Bronchial epithelial cell (primary cell): ENCODE measurements around the gene CFAP299. TPM values are rescaled to one million over a fixed set of nuclear protein-coding genes. Genes with fewer than 3 reads are reported as not detected.

Experiments used
- DNase-seq: peaks from one replicate; pipeline ENCODE4 v3.0.0-alpha.2; 2010; ENCODE audit warnings: low read depth
- FAIRE-seq: peaks from 2 replicates; lab custom pipeline; 2011; peaks lifted over from hg19 to GRCh38; lab: Jason Lieb, UNC
- H3K27me3 ChIP-seq: 2 replicates; pipeline ENCODE4 v1.5.1; 2011; ENCODE audit warnings: low read length; ENCODE audit not compliant: control insufficient read depth, insufficient read depth
- H3K36me3 ChIP-seq: 2 replicates; pipeline ENCODE4 v1.5.1; 2011; ENCODE audit warnings: low read length; ENCODE audit not compliant: control insufficient read depth, insufficient read depth
- H3K4me3 ChIP-seq: 2 replicates; pipeline ENCODE4 v1.5.1; 2011; ENCODE audit warnings: mild to moderate bottlenecking, low read depth, low read length, control low read depth
- CTCF ChIP-seq: IDR thresholded peaks from 2 replicates; pipeline ENCODE4 v1.5.1; 2011; ENCODE audit warnings: mild to moderate bottlenecking, moderate library complexity, low read length, control low read depth, inconsistent platforms; ENCODE audit not compliant: insufficient read depth, severe bottlenecking
- total RNA-seq: library from RNA; depleted of rRNA; stranded (reverse); fragments of >200 nt; gene quantifications from 2 replicates; pipeline ENCODE4 v1.2.1, GENCODE V29; 2014

Gene CFAP299
- total RNA-seq, 1 donor from 2014 or later: 0.26 TPM

- FAIRE-seq (no peak), DNase-seq (no peak)
- Histone ChIP-seq H3K4me3 (no peak overlapping the region), H3K27me3 (no peaks in the 10 kb centered on the region), H3K36me3 (no peaks in the 10 kb centered on the region)
- TF ChIP-seq CTCF: no peak
Measured at GRCh38 chr4:80874979-80875378, 539.4 kb downstream of the CFAP299 start.

GRCh38 chr4:80875642-80876041, 540.1 kb downstream of the CFAP299 start:
- no peak for TF ChIP-seq CTCF
- Histone ChIP-seq H3K36me3 (no peaks in the 10 kb centered on the region), H3K4me3 (no peak overlapping the region), H3K27me3 (no peaks in the 10 kb centered on the region)
- FAIRE-seq (no peak), DNase-seq (no peak)

- Histone ChIP-seq H3K4me3 (no peak overlapping the region), H3K27me3 (no peaks in the 10 kb centered on the region), H3K36me3 (no peaks in the 10 kb centered on the region)
- no peak for TF ChIP-seq CTCF
- DNase-seq (no peak), FAIRE-seq (no peak)
Measured at GRCh38 chr4:80876810-80877209, 541.3 kb downstream of the CFAP299 start.

- no peaks in the 10 kb centered on the region for H3K36me3 ChIP-seq
- FAIRE-seq (no peak), DNase-seq (peak; percentile 3)
- H3K27me3 ChIP-seq: no peaks in the 10 kb centered on the region
- no peak overlapping the region for H3K4me3 ChIP-seq
- no peak for TF ChIP-seq CTCF
Measured at GRCh38 chr4:80878218-80878617, 542.7 kb downstream of the CFAP299 start.

- H3K4me3 ChIP-seq: no peak overlapping the region
- peak; percentile 43 for DNase-seq
- FAIRE-seq: no peak
- no peaks in the 10 kb centered on the region for H3K27me3 ChIP-seq
- no peak for TF ChIP-seq CTCF
- no peaks in the 10 kb centered on the region for H3K36me3 ChIP-seq
Measured at GRCh38 chr4:80897537-80898303, 562.2 kb downstream of the CFAP299 start.

GRCh38 chr4:80900908-80901307, 565.4 kb downstream of the CFAP299 start:
- DNase-seq (no peak), FAIRE-seq (no peak)
- no peak for TF ChIP-seq CTCF
- Histone ChIP-seq H3K27me3 (no peaks in the 10 kb centered on the region), H3K36me3 (no peaks in the 10 kb centered on the region), H3K4me3 (no peak overlapping the region)
